Keratinocyte (primary cell): ENCODE measurements around the gene SLC16A1. TPM values are rescaled to one million over a fixed set of nuclear protein-coding genes. Genes with fewer than 3 reads are reported as not detected.

ENCODE experiments used
- DNase-seq: peaks from one replicate; pipeline ENCODE4 v3.0.0-alpha.2; 2011; ENCODE audit warnings: low read depth, missing footprints, low spot score
- FAIRE-seq: peaks from 2 replicates; lab custom pipeline; 2011; peaks lifted over from hg19 to GRCh38; lab: Jason Lieb, UNC
- H2AFZ ChIP-seq: 2 replicates; pipeline ENCODE4 v1.6.0; 2012; ENCODE audit warnings: low read length, control low read depth, inconsistent platforms; ENCODE audit not compliant: control insufficient read depth
- H3K27ac ChIP-seq: 2 replicates; pipeline ENCODE4 v1.5.1; 2011; ENCODE audit warnings: low read length; ENCODE audit not compliant: control insufficient read depth, insufficient read depth
- H3K27me3 ChIP-seq: 3 replicates; pipeline ENCODE4 v1.6.0; 2011; ENCODE audit warnings: low read length; ENCODE audit not compliant: control insufficient read depth, insufficient read depth; ENCODE audit errors: extremely low read depth
- H3K36me3 ChIP-seq, 2 experiments: 2 replicates in 1 of 2; 3 replicates in 1 of 2; pipeline ENCODE4 v1.5.1; 2011; ENCODE audit warnings: low read length in 2 of 2, mild to moderate bottlenecking in 1 of 2; ENCODE audit not compliant: control insufficient read depth in 2 of 2, insufficient read depth in 2 of 2; ENCODE audit errors: extremely low read depth in 1 of 2
- H3K4me1 ChIP-seq: 3 replicates; pipeline ENCODE4 v1.5.1; 2011; ENCODE audit warnings: low read length; ENCODE audit not compliant: control insufficient read depth, insufficient read depth; ENCODE audit errors: extremely low read depth
- H3K4me2 ChIP-seq: 3 replicates; pipeline ENCODE4 v1.6.0; 2011; ENCODE audit warnings: low read depth, low read length; ENCODE audit not compliant: control insufficient read depth, insufficient read depth; ENCODE audit errors: extremely low read depth
- H3K4me3 ChIP-seq, 3 experiments: fragments of 200-600 bp in 1 of 3; sonication (generic) in 1 of 3; 2 replicates in 2 of 3; 3 replicates in 1 of 3; pipeline ENCODE4 v1.5.1; 2011 to 2016; ENCODE audit warnings: low read length in 3 of 3, mild to moderate bottlenecking in 3 of 3, control low read depth in 2 of 3, inconsistent platforms in 1 of 3, low read depth in 1 of 3, mixed read lengths in 1 of 3, mixed run types in 1 of 3, moderate library complexity in 1 of 3; ENCODE audit not compliant: control insufficient read depth in 2 of 3, insufficient read depth in 2 of 3; ENCODE audit errors: extremely low read depth in 1 of 3
- H3K79me2 ChIP-seq: 2 replicates; pipeline ENCODE4 v1.6.0; 2012; ENCODE audit warnings: low read length; ENCODE audit not compliant: control insufficient read depth, insufficient read depth
- H3K9ac ChIP-seq: 3 replicates; pipeline ENCODE4 v1.6.0; 2011; ENCODE audit warnings: low read length; ENCODE audit not compliant: control insufficient read depth, insufficient read depth; ENCODE audit errors: extremely low read depth
- H3K9me1 ChIP-seq: 3 replicates; pipeline ENCODE4 v1.6.0; 2011; ENCODE audit warnings: low read length; ENCODE audit not compliant: control insufficient read depth, insufficient read depth; ENCODE audit errors: extremely low read depth
- H3K9me3 ChIP-seq: 2 replicates; pipeline ENCODE4 v1.5.1; 2012; ENCODE audit warnings: low read depth, low read length; ENCODE audit not compliant: control insufficient read depth
- H4K20me1 ChIP-seq: 3 replicates; pipeline ENCODE4 v1.6.0; 2011; ENCODE audit warnings: low read length; ENCODE audit not compliant: control insufficient read depth, insufficient read depth; ENCODE audit errors: extremely low read depth
- EZH2 ChIP-seq: IDR thresholded peaks from one replicate; pipeline ENCODE4 v1.6.1; 2012; ENCODE audit warnings: inconsistent platforms, mild to moderate bottlenecking, low read length, moderate library complexity
- dilution Hi-C: fragments of 300-500 bp; cut with MboI; formaldehyde crosslinking; loops from one replicate; pipeline ENCODE4 v1.7.0; 2020; ENCODE audit warnings: low sequenced_read_pairs; ENCODE audit not compliant: extremely low pct_ligation_motif_present
- polyA plus RNA-seq, 5 experiments: library from polyadenylated mRNA; depleted of rRNA in 3 of 5; stranded (reverse) in 3 of 5; stranded (forward) in 1 of 5; unstranded in 1 of 5; fragments of >200 nt; gene quantifications; 1 replicate in 1 of 5; 2 replicates in 3 of 5; 3 replicates in 1 of 5; pipeline versions ENCODE4 v1.2.1 to v1.2.3, GENCODE V29; 2011 to 2012; ENCODE audit warnings: missing spikeins in 2 of 5, low read depth in 1 of 5, low replicate concordance in 1 of 5
- TF ChIP-seq, protein P1 (sequence below), 3 experiments: IDR thresholded peaks in 1 of 3; conservative IDR thresholded peaks in 1 of 3; optimal IDR thresholded peaks in 1 of 3; 2 replicates in 2 of 3; 3 replicates in 1 of 3; pipeline versions ENCODE3 to v1.5.1; 2011; ENCODE audit warnings: low read length in 3 of 3, mild to moderate bottlenecking in 3 of 3, moderate library complexity in 2 of 3, control low read depth in 1 of 3, inconsistent platforms in 1 of 3; ENCODE audit not compliant: insufficient read depth in 2 of 3; ENCODE audit errors: extremely low read depth in 1 of 3

Gene SLC16A1
- polyA plus RNA-seq, 1 donor (not counting 4 experiments of a cell fraction or from before 2014, with no cell fraction given), result 242 TPM

DNA sequence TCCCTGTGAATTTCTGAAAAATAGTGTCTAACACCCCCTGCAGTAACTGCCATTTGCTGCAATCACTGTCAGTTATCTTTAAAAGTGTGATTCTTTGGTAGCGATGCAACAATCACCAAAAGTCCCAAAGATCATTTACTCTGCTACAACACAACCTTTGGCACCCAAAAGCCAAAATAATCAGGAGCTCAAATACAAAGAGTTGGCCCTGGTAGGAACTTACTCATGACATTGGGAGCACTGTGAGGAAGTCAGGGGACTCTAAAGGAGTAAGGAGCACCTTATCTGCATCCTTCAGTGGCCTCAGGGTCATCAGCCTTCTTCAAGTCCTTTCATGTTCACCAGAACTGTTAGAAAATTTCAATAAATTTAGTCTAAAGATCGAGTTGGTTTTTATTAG, 54.6 kb downstream of the SLC16A1 start:
- H3K36me3 ChIP-seq, result no peaks in the 10 kb centered on the region
- H3K79me2 ChIP-seq, result no peaks in the 10 kb centered on the region
- no peaks in the 10 kb centered on the region for H3K9me3 ChIP-seq
- FAIRE-seq (no peak), DNase-seq (no peak)
- H3K9me1 ChIP-seq, result no peaks in the 10 kb centered on the region
- H3K27ac ChIP-seq, result no peak overlapping the region
- no peaks in the 10 kb centered on the region for H3K27me3 ChIP-seq
- no peak overlapping the region for H2AFZ ChIP-seq
- dilution Hi-C loops, result no loop called here
- no peak overlapping the region for H3K4me2 ChIP-seq
- H4K20me1 ChIP-seq, result no peaks in the 10 kb centered on the region
- TF ChIP-seq, protein P1, sequence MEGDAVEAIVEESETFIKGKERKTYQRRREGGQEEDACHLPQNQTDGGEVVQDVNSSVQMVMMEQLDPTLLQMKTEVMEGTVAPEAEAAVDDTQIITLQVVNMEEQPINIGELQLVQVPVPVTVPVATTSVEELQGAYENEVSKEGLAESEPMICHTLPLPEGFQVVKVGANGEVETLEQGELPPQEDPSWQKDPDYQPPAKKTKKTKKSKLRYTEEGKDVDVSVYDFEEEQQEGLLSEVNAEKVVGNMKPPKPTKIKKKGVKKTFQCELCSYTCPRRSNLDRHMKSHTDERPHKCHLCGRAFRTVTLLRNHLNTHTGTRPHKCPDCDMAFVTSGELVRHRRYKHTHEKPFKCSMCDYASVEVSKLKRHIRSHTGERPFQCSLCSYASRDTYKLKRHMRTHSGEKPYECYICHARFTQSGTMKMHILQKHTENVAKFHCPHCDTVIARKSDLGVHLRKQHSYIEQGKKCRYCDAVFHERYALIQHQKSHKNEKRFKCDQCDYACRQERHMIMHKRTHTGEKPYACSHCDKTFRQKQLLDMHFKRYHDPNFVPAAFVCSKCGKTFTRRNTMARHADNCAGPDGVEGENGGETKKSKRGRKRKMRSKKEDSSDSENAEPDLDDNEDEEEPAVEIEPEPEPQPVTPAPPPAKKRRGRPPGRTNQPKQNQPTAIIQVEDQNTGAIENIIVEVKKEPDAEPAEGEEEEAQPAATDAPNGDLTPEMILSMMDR (optimal IDR thresholded peaks at IDR 0.05 in 1 of 3, IDR thresholded peaks at IDR 0.05 in 1 of 3, conservative IDR thresholded peaks at IDR 0.05 in 1 of 3; ENCODE audit: extremely low read depth in 1 of 3, insufficient read depth in 2 of 3, low read length in 3 of 3), result no peak
- no peak for TF ChIP-seq EZH2
- H3K4me1 ChIP-seq, result peaks cover 37% of the 10 kb centered on the region
- H3K4me3 ChIP-seq, result no peak overlapping the region
- H3K9ac ChIP-seq, result no peak overlapping the region

DNA sequence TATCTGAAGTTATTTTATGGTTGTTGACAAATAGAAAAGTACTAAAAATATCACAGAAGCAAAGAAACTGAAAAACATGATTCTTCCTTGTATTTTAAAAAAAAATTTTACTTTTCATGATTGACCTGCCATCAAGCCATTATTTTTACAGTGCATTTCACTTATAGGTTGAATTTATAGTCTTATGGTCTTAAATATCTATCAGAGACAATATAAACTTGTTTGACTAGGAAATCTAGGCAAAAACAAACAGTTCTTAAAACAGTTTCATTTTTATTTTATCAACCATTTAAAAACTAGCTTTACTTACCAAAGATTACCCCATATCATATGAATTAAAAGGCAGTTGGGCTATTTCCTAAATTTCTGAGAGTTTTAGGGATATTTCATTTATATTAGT, 59.2 kb downstream of the SLC16A1 start:
- FAIRE-seq (no peak), DNase-seq (no peak)
- Histone ChIP-seq H3K4me1 (peaks cover 4% of the 10 kb centered on the region), H3K27ac (no peak overlapping the region), H3K4me3 (no peak overlapping the region), H3K9me1 (no peaks in the 10 kb centered on the region), H3K9ac (no peak overlapping the region), H4K20me1 (no peaks in the 10 kb centered on the region), H3K4me2 (no peak overlapping the region), H2AFZ (no peak overlapping the region), H3K27me3 (no peaks in the 10 kb centered on the region), H3K36me3 (no peaks in the 10 kb centered on the region), H3K79me2 (no peaks in the 10 kb centered on the region), H3K9me3 (no peaks in the 10 kb centered on the region)
- TF ChIP-seq EZH2, result no peak
- TF ChIP-seq, protein P1 (optimal IDR thresholded peaks at IDR 0.05 in 1 of 3, IDR thresholded peaks at IDR 0.05 in 1 of 3, conservative IDR thresholded peaks at IDR 0.05 in 1 of 3; ENCODE audit: extremely low read depth in 1 of 3, insufficient read depth in 2 of 3, low read length in 3 of 3), result no peak
- dilution Hi-C loops, result no loop called here
